IMR-90 (cell line): ENCODE results near the gene ERP44.

ENCODE experiments used
- FOS ChIP-seq: fragments of 150-350 bp; IDR thresholded peaks from 2 replicates; pipeline ENCODE4 v1.6.1; 2016; ENCODE audit warnings: low read depth, low read length
- MAFK ChIP-seq: IDR thresholded peaks from 2 replicates; pipeline ENCODE4 v1.6.1; 2012; ENCODE audit warnings: low read depth, low read length, improper control_type of control experiment
- MAZ ChIP-seq: IDR thresholded peaks from 2 replicates; pipeline ENCODE4 v1.6.1; 2012; ENCODE audit warnings: low read depth, mild to moderate bottlenecking, low read length, improper control_type of control experiment, moderate library complexity, borderline replicate concordance
- POLR2A ChIP-seq: IDR thresholded peaks from 2 replicates; pipeline ENCODE4 v1.6.1; 2012; ENCODE audit warnings: mild to moderate bottlenecking, low read depth, low read length
- RAD21 ChIP-seq: IDR thresholded peaks from 2 replicates; pipeline ENCODE4 v1.6.1; 2012; ENCODE audit warnings: low read length, improper control_type of control experiment
- SMC3 ChIP-seq: fragments of 150-350 bp; IDR thresholded peaks from 2 replicates; pipeline ENCODE4 v1.6.1; 2016; ENCODE audit warnings: low read depth, mild to moderate bottlenecking, antibody characterized with exemption, low read length, moderate library complexity
- TF ChIP-seq, protein P1 (sequence below): conservative IDR thresholded peaks from 2 replicates; pipeline ENCODE4 v1.5.1; 2012; ENCODE audit warnings: mild to moderate bottlenecking, low read depth, low read length, improper control_type of control experiment

DNA sequence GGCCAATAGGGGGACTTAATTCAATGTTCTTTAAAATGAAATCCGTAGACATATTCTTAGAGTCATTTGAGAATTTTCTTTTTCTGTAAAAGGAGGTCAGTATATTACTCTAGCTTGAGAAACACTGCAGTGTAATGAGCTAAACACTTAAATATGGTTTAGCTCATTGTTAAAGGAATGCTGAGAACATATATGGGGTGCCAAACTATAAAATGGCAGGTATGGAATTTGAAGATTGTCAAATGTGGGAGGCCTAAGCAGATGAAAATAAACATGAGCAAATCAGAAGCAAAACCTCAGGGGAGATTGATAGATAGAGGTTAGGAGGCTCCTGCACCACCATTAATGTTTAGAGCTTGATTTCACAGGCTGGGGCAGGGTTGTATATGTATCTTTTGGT lies 134.5 kb downstream of the ERP44 start:
- no peak for TF ChIP-seq MAFK
- TF ChIP-seq, protein P1, sequence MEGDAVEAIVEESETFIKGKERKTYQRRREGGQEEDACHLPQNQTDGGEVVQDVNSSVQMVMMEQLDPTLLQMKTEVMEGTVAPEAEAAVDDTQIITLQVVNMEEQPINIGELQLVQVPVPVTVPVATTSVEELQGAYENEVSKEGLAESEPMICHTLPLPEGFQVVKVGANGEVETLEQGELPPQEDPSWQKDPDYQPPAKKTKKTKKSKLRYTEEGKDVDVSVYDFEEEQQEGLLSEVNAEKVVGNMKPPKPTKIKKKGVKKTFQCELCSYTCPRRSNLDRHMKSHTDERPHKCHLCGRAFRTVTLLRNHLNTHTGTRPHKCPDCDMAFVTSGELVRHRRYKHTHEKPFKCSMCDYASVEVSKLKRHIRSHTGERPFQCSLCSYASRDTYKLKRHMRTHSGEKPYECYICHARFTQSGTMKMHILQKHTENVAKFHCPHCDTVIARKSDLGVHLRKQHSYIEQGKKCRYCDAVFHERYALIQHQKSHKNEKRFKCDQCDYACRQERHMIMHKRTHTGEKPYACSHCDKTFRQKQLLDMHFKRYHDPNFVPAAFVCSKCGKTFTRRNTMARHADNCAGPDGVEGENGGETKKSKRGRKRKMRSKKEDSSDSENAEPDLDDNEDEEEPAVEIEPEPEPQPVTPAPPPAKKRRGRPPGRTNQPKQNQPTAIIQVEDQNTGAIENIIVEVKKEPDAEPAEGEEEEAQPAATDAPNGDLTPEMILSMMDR, result no peak
- TF ChIP-seq SMC3, result no peak
- no peak for TF ChIP-seq FOS
- no peak for TF ChIP-seq POLR2A
- TF ChIP-seq MAZ, result no peak
- no peak for TF ChIP-seq RAD21
